Transverse colon (tissue), 4 donors: Measurements from ENCODE around the gene RAX2.

Experiments used
- POLR2AphosphoS5 ChIP-seq, 3 donors: sonication (generic); formaldehyde crosslinking; IDR thresholded peaks; one replicate each; pipeline ENCODE4 v1.6.1; 2016; ENCODE audit warnings: antibody characterized with exemption in 3 of 3
- TF ChIP-seq, protein P1 (sequence below), 5 experiments: fragments of 200-600 bp in 3 of 5; fragments of 450-650 bp in 2 of 5; sonication (generic) in 3 of 5; IDR thresholded peaks; 1 replicate in 2 of 5; 2 replicates in 3 of 5; pipeline ENCODE4 v1.5.1; 2016 to 2017; ENCODE audit warnings: antibody characterized with exemption in 5 of 5, inconsistent platforms in 3 of 5, mild to moderate bottlenecking in 2 of 5, moderate library complexity in 1 of 5

DNA sequence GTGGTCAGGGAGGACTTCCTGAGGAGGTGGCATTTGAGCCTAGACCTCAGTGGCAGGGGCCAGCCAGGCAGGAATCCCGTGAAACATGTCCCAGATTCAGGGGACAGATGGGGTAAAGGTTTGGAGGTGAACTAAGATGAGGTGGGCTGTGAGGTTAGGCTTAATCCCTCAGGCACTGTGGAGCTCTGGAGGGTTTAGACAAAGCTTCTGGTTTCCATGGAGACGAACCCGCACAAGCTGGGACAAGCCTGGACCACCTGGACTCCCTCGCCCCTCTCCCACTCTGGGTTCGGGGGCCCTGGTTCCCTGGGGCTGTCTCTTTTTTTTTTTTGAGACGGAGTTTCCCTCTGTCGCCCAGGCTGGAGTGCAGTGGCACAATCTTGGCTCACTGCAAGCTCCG, 48.1 kb downstream of the RAX2 start:
- TF ChIP-seq, protein P1, sequence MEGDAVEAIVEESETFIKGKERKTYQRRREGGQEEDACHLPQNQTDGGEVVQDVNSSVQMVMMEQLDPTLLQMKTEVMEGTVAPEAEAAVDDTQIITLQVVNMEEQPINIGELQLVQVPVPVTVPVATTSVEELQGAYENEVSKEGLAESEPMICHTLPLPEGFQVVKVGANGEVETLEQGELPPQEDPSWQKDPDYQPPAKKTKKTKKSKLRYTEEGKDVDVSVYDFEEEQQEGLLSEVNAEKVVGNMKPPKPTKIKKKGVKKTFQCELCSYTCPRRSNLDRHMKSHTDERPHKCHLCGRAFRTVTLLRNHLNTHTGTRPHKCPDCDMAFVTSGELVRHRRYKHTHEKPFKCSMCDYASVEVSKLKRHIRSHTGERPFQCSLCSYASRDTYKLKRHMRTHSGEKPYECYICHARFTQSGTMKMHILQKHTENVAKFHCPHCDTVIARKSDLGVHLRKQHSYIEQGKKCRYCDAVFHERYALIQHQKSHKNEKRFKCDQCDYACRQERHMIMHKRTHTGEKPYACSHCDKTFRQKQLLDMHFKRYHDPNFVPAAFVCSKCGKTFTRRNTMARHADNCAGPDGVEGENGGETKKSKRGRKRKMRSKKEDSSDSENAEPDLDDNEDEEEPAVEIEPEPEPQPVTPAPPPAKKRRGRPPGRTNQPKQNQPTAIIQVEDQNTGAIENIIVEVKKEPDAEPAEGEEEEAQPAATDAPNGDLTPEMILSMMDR (IDR thresholded peaks at IDR 0.05): no peak
- no peak for TF ChIP-seq POLR2AphosphoS5 (IDR thresholded peaks at IDR 0.05)
